A673 (cell line): ENCODE results near the gene FAM120B. TPM values are rescaled to one million over a fixed set of nuclear protein-coding genes. Genes with fewer than 3 reads are reported as not detected.

Experiments used
- BruUV-seq: library from RNA; stranded (reverse); fragments of 400-500 nt; replicated peaks from 2 replicates; lab custom pipeline; 2021; lab: Mats Ljungman, UMichigan
- CTCF ChIA-PET: fragments of 300-600 bp; sonication (Branson Sonifier 250); formaldehyde crosslinking; loops from one replicate; lab custom pipeline; 2022; ENCODE audit warnings: antibody characterized with exemption; lab: Charles Lee
- POLR2A ChIA-PET: fragments of 300-600 bp; sonication (Branson Sonifier 250); formaldehyde crosslinking; loops from one replicate; lab custom pipeline; 2022; ENCODE audit warnings: antibody characterized with exemption; ENCODE audit not compliant: low non-redundant PET; lab: Charles Lee
- DNase-seq: peaks from one replicate; pipeline ENCODE4 v3.0.0-alpha.2; 2015; ENCODE audit warnings: low spot score
- H3K27ac ChIP-seq: fragments of 200-600 bp; sonication (generic); 2 replicates; pipeline ENCODE4 v1.5.1; 2016; ENCODE audit warnings: mixed run types, low read depth, mild to moderate bottlenecking, mixed read lengths, antibody characterized with exemption, low read length; ENCODE audit not compliant: poor library complexity, severe bottlenecking
- H3K27me3 ChIP-seq: fragments of 200-600 bp; sonication (generic); replicated peaks from 2 replicates; pipeline ENCODE4 v1.6.1; 2017; ENCODE audit warnings: mixed run types, low read depth, mild to moderate bottlenecking, mixed read lengths, antibody characterized with exemption, low read length; ENCODE audit not compliant: insufficient read depth, poor library complexity
- H3K36me3 ChIP-seq: fragments of 200-600 bp; sonication (generic); 2 replicates; pipeline ENCODE4 v1.6.1; 2016; ENCODE audit warnings: mixed run types, mild to moderate bottlenecking, mixed read lengths, antibody characterized with exemption, low read length; ENCODE audit not compliant: insufficient read depth, poor library complexity, severe bottlenecking
- H3K4me1 ChIP-seq: fragments of 200-600 bp; sonication (generic); 2 replicates; pipeline ENCODE4 v1.6.1; 2017; ENCODE audit warnings: mixed run types, mild to moderate bottlenecking, mixed read lengths, antibody characterized with exemption, low read length; ENCODE audit not compliant: insufficient read depth, poor library complexity, severe bottlenecking
- H3K4me3 ChIP-seq: fragments of 200-600 bp; sonication (generic); 2 replicates; pipeline ENCODE4 v1.5.1; 2016; ENCODE audit warnings: low read depth, mixed run types, mild to moderate bottlenecking, mixed read lengths, low read length; ENCODE audit not compliant: poor library complexity, severe bottlenecking
- H3K9me3 ChIP-seq: fragments of 200-600 bp; sonication (generic); 2 replicates; pipeline ENCODE4 v1.6.1; 2016; ENCODE audit warnings: mixed run types, low read depth, mild to moderate bottlenecking, mixed read lengths, antibody characterized with exemption, low read length; ENCODE audit not compliant: poor library complexity, severe bottlenecking
- CTCF ChIP-seq: fragments of 300-800, 200-600 bp; sonication (generic); conservative IDR thresholded peaks from 2 replicates; pipeline ENCODE4 v1.5.1; 2017; ENCODE audit warnings: low read depth, mild to moderate bottlenecking, antibody characterized with exemption, low read length, moderate library complexity, mixed read lengths
- EZH2 ChIP-seq: fragments of 200-600 bp; sonication (generic); IDR thresholded peaks from 2 replicates; pipeline ENCODE4 v1.6.1; 2017; ENCODE audit warnings: borderline replicate concordance, low read depth, mild to moderate bottlenecking, mixed read lengths, antibody characterized with exemption, low read length; ENCODE audit not compliant: poor library complexity, severe bottlenecking
- intact Hi-C: fragments of 100-400 bp; cut with micrococcal nuclease; formaldehyde crosslinking; loops from one replicate; pipeline ENCODE4 v1.10.0; 2022; ENCODE audit not compliant: unreplicated experiment
- total RNA-seq: library from RNA; stranded (reverse); gene quantifications from 2 replicates; pipeline ENCODE4 v1.2.3, GENCODE V29; 2021

FAM120B gene
- total RNA-seq, 1 experiment from 2014 or later: 31.6 TPM

- no TSS peak for BruUV-seq
- TF ChIP-seq EZH2 (no peak), CTCF (no peak)
- ChIA-PET CTCF (no interaction called here), POLR2A (no interaction called here)
- H3K4me1 ChIP-seq: peaks cover 10% of the 10 kb centered on the region
- no peak overlapping the region for H3K27ac ChIP-seq
- no peaks in the 10 kb centered on the region for H3K27me3 ChIP-seq
- no peak for DNase-seq
- peak overlapping the region; percentile 46 for H3K4me3 ChIP-seq
- intact Hi-C loops: no loop called here
- H3K9me3 ChIP-seq: no peaks in the 10 kb centered on the region
- no peaks in the 10 kb centered on the region for H3K36me3 ChIP-seq
Observed at GRCh38 chr6:170280689-170281045, 25.9 kb upstream of the FAM120B start.

- ChIA-PET CTCF (interaction anchor here (0.6 kb wide), 1 partner anchor 9 kb away, joined by 3 read pairs; the partner anchor contains the start of gene DLL1), POLR2A (no interaction called here)
- TF ChIP-seq EZH2 (no peak), CTCF (no peak)
- H3K4me3 ChIP-seq: no peak overlapping the region
- no TSS peak for BruUV-seq
- intact Hi-C loops: no loop called here
- no peak for DNase-seq
- no peaks in the 10 kb centered on the region for H3K9me3 ChIP-seq
- H3K27me3 ChIP-seq: no peaks in the 10 kb centered on the region
- H3K4me1 ChIP-seq: peaks cover 15% of the 10 kb centered on the region
- H3K27ac ChIP-seq: no peak overlapping the region
- no peaks in the 10 kb centered on the region for H3K36me3 ChIP-seq
Observed at GRCh38 chr6:170281331-170282292, 24.9 kb upstream of the FAM120B start.

GRCh38 chr6:170282512-170283158 lies 23.9 kb upstream of the FAM120B start:
- ChIA-PET CTCF (no interaction called here), POLR2A (no interaction called here)
- Histone ChIP-seq H3K27me3 (no peaks in the 10 kb centered on the region), H3K4me1 (peaks cover 20% of the 10 kb centered on the region), H3K36me3 (no peaks in the 10 kb centered on the region), H3K9me3 (no peaks in the 10 kb centered on the region), H3K27ac (no peak overlapping the region), H3K4me3 (no peak overlapping the region)
- intact Hi-C loops: no loop called here
- DNase-seq: no peak
- TF ChIP-seq EZH2: no peak
- no peak for TF ChIP-seq CTCF
- BruUV-seq: no TSS peak
